ENCODE data around the gene PMM2.

Gene PMM2

GRCh38 chr16:8878523-8878911, 80.9 kb downstream of the PMM2 start:
- peak; percentile 58 for DNase-seq (ENCODE audit: low read depth)
- no peak for TF ChIP-seq CTCF (IDR thresholded peaks at IDR 0.05; ENCODE audit: control insufficient read depth, insufficient read depth, low read depth, low read length, missing control alignments)

GRCh38 chr16:8880839-8881510, 83.3 kb downstream of the PMM2 start:
- no peak for DNase-seq (ENCODE audit: low read depth)
- no peak for TF ChIP-seq CTCF (IDR thresholded peaks at IDR 0.05; ENCODE audit: control insufficient read depth, insufficient read depth, low read depth, low read length, missing control alignments)
- no peak overlapping the region for H3K4me3 ChIP-seq (ENCODE audit: control insufficient read depth, low read depth, low read length)

More at GRCh38 chr16:8878523-8878911, 80.9 kb downstream of the PMM2 start:
- H3K4me3 ChIP-seq (ENCODE audit: control insufficient read depth, low read depth, low read length), result no peak overlapping the region

GRCh38 chr16:8882041-8882617, 84.5 kb downstream of the PMM2 start, which contains the start of gene LITAFD:
LITAFD (plus strand) TSS chr16:8882351; CDS start chr16:8884356, 2,005 bp downstream.
- no peak within 1 kb of the TSS for H3K4me3 ChIP-seq (ENCODE audit: control insufficient read depth, low read depth, low read length)
- DNase-seq (ENCODE audit: low read depth), result no peak
- TF ChIP-seq CTCF (IDR thresholded peaks at IDR 0.05; ENCODE audit: control insufficient read depth, insufficient read depth, low read depth, low read length, missing control alignments), result no peak

- no peak overlapping the region for H3K4me3 ChIP-seq (ENCODE audit: control insufficient read depth, low read depth, low read length)
- no peak for TF ChIP-seq CTCF (IDR thresholded peaks at IDR 0.05; ENCODE audit: control insufficient read depth, insufficient read depth, low read depth, low read length, missing control alignments)
- no peak for DNase-seq (ENCODE audit: low read depth)
Measured at GRCh38 chr16:8882725-8883377, 85.2 kb downstream of the PMM2 start.

- peak; percentile 27 for TF ChIP-seq CTCF (IDR thresholded peaks at IDR 0.05; ENCODE audit: control insufficient read depth, insufficient read depth, low read depth, low read length, missing control alignments)
- no peak overlapping the region for H3K4me3 ChIP-seq (ENCODE audit: control insufficient read depth, low read depth, low read length)
- DNase-seq (ENCODE audit: low read depth), result no peak
Measured at GRCh38 chr16:8885674-8886592, 88.3 kb downstream of the PMM2 start.
